B cell (primary cell): Measurements from ENCODE around the gene COMMD8.

Experiments used
- CTCF ChIP-seq: fragments of 200-600 bp; IDR thresholded peaks from one replicate; pipeline ENCODE4 v1.8.0; 2022; ENCODE audit warnings: antibody characterized with exemption, mild to moderate bottlenecking
- EZH2 ChIP-seq: IDR thresholded peaks from 2 replicates; pipeline ENCODE4 v1.6.1; 2012; ENCODE audit warnings: borderline replicate concordance, low read depth, mild to moderate bottlenecking, moderate library complexity, low read length; ENCODE audit not compliant: insufficient read depth, poor library complexity, severe bottlenecking

GRCh38 chr4:47488706-47489105 is 25.2 kb upstream of the COMMD8 start:
- TF ChIP-seq CTCF (no peak), EZH2 (no peak)
